DND-41 (cell line): ENCODE measurements around the gene DPYD.
A peak's percentile ranks its signal among the peaks of the same experiment; 100 is the strongest.

Source experiments
- ATAC-seq: fragments of 200-7000 bp; cut with Tn5 transposase; 3 replicates; pipeline ENCODE4 v1.9.1; 2021; ENCODE audit warnings: low read depth; ENCODE audit not compliant: insufficient read depth
- DNase-seq: peaks from one replicate; pipeline ENCODE4 v3.0.0-alpha.2; 2020
- H2AFZ ChIP-seq: 2 replicates; pipeline ENCODE4 v1.6.0; 2012; ENCODE audit warnings: low read depth, low read length
- H3K27ac ChIP-seq: 2 replicates; pipeline ENCODE4 v1.5.1; 2012; ENCODE audit warnings: low read length, inconsistent platforms
- H3K27me3 ChIP-seq: fragments of 200-600 bp; sonication (generic); 2 replicates; pipeline ENCODE4 v1.6.0; 2012; ENCODE audit warnings: low read length, mild to moderate bottlenecking, inconsistent platforms; ENCODE audit not compliant: insufficient read depth, poor library complexity
- H3K36me3 ChIP-seq: 2 replicates; pipeline ENCODE4 v1.5.1; 2012; ENCODE audit warnings: low read length, inconsistent platforms; ENCODE audit not compliant: insufficient read depth
- H3K4me1 ChIP-seq: 2 replicates; pipeline ENCODE4 v1.5.1; 2012; ENCODE audit warnings: mild to moderate bottlenecking, low read length; ENCODE audit not compliant: insufficient read depth
- H3K4me2 ChIP-seq: 2 replicates; pipeline ENCODE4 v1.6.0; 2012; ENCODE audit warnings: mild to moderate bottlenecking, moderate library complexity, low read length, inconsistent platforms; ENCODE audit not compliant: insufficient read depth
- H3K4me3 ChIP-seq, 2 experiments: fragments of 200-600 bp in 1 of 2; shearing (Covaris generic) in 1 of 2; 2 replicates each; pipeline ENCODE4 v1.5.1; 2012 to 2016; ENCODE audit warnings: inconsistent platforms in 2 of 2, low read length in 2 of 2, mild to moderate bottlenecking in 2 of 2, low read depth in 1 of 2, moderate library complexity in 1 of 2
- H3K79me2 ChIP-seq: 2 replicates; pipeline ENCODE4 v1.6.0; 2012; ENCODE audit warnings: low read length, inconsistent platforms; ENCODE audit not compliant: insufficient read depth
- H3K9ac ChIP-seq: 2 replicates; pipeline ENCODE4 v1.6.0; 2012; ENCODE audit warnings: low read depth, mild to moderate bottlenecking, inconsistent platforms, low read length, moderate library complexity
- H3K9me3 ChIP-seq: 2 replicates; pipeline ENCODE4 v1.5.1; 2012; ENCODE audit warnings: low read length, moderate library complexity, mild to moderate bottlenecking, inconsistent platforms; ENCODE audit not compliant: insufficient read depth, severe bottlenecking
- H4K20me1 ChIP-seq: 2 replicates; pipeline ENCODE4 v1.6.0; 2012; ENCODE audit warnings: low read length; ENCODE audit not compliant: insufficient read depth
- EZH2 ChIP-seq: IDR thresholded peaks from 3 replicates; pipeline ENCODE4 v1.6.1; 2012; ENCODE audit warnings: borderline replicate concordance, low read depth, mild to moderate bottlenecking, moderate library complexity, low read length, inconsistent platforms; ENCODE audit not compliant: severe bottlenecking
- TF ChIP-seq, protein P1 (sequence below): IDR thresholded peaks from 2 replicates; pipeline ENCODE4 v1.5.1; 2012; ENCODE audit warnings: borderline replicate concordance, low read length, moderate library complexity, mild to moderate bottlenecking; ENCODE audit not compliant: poor library complexity, severe bottlenecking; ENCODE audit errors: extremely low read depth

Gene DPYD

GRCh38 chr1:97042551-97042950 is 878.3 kb downstream of the DPYD start:
- DNase-seq, result no peak
- Histone ChIP-seq H3K27ac (no peak overlapping the region), H3K4me1 (no peaks in the 10 kb centered on the region), H3K9me3 (no peaks in the 10 kb centered on the region), H3K9ac (no peak overlapping the region), H3K4me3 (no peak overlapping the region), H3K27me3 (no peaks in the 10 kb centered on the region), H2AFZ (no peak overlapping the region), H3K36me3 (no peaks in the 10 kb centered on the region), H4K20me1 (no peaks in the 10 kb centered on the region), H3K79me2 (no peaks in the 10 kb centered on the region), H3K4me2 (no peak overlapping the region)
- no peak for ATAC-seq
- TF ChIP-seq, protein P1, sequence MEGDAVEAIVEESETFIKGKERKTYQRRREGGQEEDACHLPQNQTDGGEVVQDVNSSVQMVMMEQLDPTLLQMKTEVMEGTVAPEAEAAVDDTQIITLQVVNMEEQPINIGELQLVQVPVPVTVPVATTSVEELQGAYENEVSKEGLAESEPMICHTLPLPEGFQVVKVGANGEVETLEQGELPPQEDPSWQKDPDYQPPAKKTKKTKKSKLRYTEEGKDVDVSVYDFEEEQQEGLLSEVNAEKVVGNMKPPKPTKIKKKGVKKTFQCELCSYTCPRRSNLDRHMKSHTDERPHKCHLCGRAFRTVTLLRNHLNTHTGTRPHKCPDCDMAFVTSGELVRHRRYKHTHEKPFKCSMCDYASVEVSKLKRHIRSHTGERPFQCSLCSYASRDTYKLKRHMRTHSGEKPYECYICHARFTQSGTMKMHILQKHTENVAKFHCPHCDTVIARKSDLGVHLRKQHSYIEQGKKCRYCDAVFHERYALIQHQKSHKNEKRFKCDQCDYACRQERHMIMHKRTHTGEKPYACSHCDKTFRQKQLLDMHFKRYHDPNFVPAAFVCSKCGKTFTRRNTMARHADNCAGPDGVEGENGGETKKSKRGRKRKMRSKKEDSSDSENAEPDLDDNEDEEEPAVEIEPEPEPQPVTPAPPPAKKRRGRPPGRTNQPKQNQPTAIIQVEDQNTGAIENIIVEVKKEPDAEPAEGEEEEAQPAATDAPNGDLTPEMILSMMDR, result no peak
- TF ChIP-seq EZH2, result no peak

GRCh38 chr1:97041026-97041425 is 879.8 kb downstream of the DPYD start:
- H3K4me2 ChIP-seq, result no peak overlapping the region
- DNase-seq (no peak), ATAC-seq (no peak)
- H3K79me2 ChIP-seq, result no peaks in the 10 kb centered on the region
- no peak overlapping the region for H2AFZ ChIP-seq
- H3K27ac ChIP-seq, result no peak overlapping the region
- TF ChIP-seq, protein P1, result no peak
- no peak for TF ChIP-seq EZH2
- H3K9ac ChIP-seq, result no peak overlapping the region
- H3K4me1 ChIP-seq, result no peaks in the 10 kb centered on the region
- H3K9me3 ChIP-seq, result no peaks in the 10 kb centered on the region
- H3K27me3 ChIP-seq, result no peaks in the 10 kb centered on the region
- H4K20me1 ChIP-seq, result no peaks in the 10 kb centered on the region
- H3K36me3 ChIP-seq, result no peaks in the 10 kb centered on the region
- no peak overlapping the region for H3K4me3 ChIP-seq

- H3K27me3 ChIP-seq, result no peaks in the 10 kb centered on the region
- H3K4me3 ChIP-seq, result no peak overlapping the region
- H3K9me3 ChIP-seq, result no peaks in the 10 kb centered on the region
- DNase-seq (no peak), ATAC-seq (no peak)
- no peak overlapping the region for H3K4me2 ChIP-seq
- H4K20me1 ChIP-seq, result no peaks in the 10 kb centered on the region
- H3K4me1 ChIP-seq, result no peaks in the 10 kb centered on the region
- H3K36me3 ChIP-seq, result no peaks in the 10 kb centered on the region
- no peak overlapping the region for H3K9ac ChIP-seq
- TF ChIP-seq, protein P1, result no peak
- TF ChIP-seq EZH2, result no peak
- no peak overlapping the region for H3K27ac ChIP-seq
- H2AFZ ChIP-seq, result no peak overlapping the region
- H3K79me2 ChIP-seq, result no peaks in the 10 kb centered on the region
Observed at GRCh38 chr1:97038410-97038809, 882.4 kb downstream of the DPYD start.

- Histone ChIP-seq H3K4me2 (no peak overlapping the region), H2AFZ (no peak overlapping the region), H3K9ac (no peak overlapping the region), H3K4me1 (no peaks in the 10 kb centered on the region), H3K4me3 (no peak overlapping the region), H3K9me3 (no peaks in the 10 kb centered on the region), H3K79me2 (no peaks in the 10 kb centered on the region), H3K36me3 (no peaks in the 10 kb centered on the region), H4K20me1 (no peaks in the 10 kb centered on the region), H3K27ac (no peak overlapping the region), H3K27me3 (no peaks in the 10 kb centered on the region)
- DNase-seq (no peak), ATAC-seq (peak; percentile 48; the same call in 1 of the 3 replicates)
- TF ChIP-seq, protein P1, result no peak
- TF ChIP-seq EZH2, result no peak
Observed at GRCh38 chr1:97034651-97035050, 886.2 kb downstream of the DPYD start.
